NCI-H1436 treated with DMSO at 0.1 percent for 48 hours (cell line): ENCODE measurements around the gene NBPF1.
A peak's percentile ranks its signal among the peaks of the same experiment; 100 is the strongest.
"Not testable (repeated sequence)": the region's sequence is repeated elsewhere in the genome, so short reads cannot be mapped to it uniquely, and the experiment has no call there.

Source experiments
- DNase-seq: peaks from one replicate; lab custom pipeline; 2025; lab: John Stamatoyannopoulos, UW

Gene NBPF1

GRCh38 chr1:16641159-16641975, 28.0 kb upstream of the NBPF1 start:
- DNase-seq: not testable (repeated sequence)

- not testable (repeated sequence) for DNase-seq
Measured at GRCh38 chr1:16639091-16640031, 26.0 kb upstream of the NBPF1 start.

DNA sequence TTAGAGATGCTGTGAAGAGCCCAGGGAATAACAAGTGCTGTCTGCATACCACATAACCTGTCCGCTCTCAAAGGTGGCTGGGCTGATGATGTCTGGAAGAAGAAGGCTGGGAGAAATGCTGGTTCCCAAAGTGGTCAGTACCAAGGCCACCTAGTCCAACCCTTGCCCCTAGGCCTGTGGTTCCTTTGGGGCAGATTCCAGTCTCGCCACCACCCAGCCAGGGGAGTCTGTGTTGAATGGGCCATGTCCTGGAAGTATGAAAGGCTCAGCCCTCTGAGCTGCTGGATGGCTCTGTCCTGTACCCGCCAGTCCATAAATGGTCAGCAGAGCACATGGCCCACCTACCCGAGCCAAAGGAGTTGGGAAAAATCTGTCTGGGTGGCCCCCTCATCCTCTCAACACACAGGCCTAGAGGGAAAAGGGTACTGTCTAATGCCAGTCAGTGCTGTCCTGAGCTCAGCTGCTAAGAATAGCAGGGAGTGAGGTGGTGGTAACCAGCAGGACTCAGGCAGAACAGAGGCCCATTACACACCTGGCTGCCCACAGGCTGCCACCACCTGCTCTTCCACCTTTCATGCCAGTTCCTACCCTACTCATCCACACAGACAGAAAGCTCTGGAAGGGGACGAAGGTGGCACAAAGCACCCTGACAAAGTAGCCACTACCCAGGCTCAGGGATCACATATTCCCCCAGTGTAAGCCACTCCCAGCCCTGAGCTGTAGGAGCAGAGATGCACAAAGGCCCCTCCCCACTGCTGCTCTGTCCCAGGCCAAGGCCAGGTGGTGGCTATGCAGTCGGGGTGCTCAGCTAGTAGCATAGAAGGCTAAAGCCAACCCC, 24.8 kb upstream of the NBPF1 start:
- DNase-seq: not testable (repeated sequence)

DNA sequence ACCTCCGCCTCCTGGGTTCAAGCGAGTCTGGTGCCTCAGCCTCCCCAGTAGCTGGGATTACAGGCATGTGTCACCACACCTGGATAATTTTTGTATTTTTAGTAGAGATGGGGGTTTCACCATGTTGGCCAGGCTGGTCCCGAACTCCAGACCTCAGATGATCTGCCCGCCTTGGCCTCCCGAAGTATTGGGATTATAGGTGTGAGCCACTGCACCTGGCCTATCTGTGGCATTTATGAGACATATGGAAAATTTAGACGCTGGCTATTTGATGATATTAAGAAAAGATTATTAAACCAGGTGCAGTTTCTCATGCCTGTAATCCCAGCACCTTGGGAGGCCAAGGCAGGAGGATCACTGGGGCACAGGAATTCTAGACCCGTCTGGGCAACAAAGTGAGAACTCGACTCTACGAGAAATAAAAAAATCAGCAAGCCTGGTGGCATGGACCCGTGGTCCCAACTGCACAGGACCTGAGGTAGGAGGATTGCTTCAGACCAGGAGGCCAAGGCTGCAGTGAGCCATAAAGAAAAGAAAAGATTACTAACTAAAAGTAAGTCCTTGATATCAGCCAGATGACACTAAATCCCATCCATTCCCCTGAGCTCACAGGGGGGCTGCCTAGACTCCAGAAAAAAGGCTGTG, 23.3 kb upstream of the NBPF1 start:
- not testable (repeated sequence) for DNase-seq

GRCh38 chr1:16635959-16636358, 22.6 kb upstream of the NBPF1 start:
- not testable (repeated sequence) for DNase-seq

GRCh38 chr1:16633540-16634282, 20.3 kb upstream of the NBPF1 start:
- not testable (repeated sequence) for DNase-seq

GRCh38 chr1:16632044-16632850, 18.9 kb upstream of the NBPF1 start:
- not testable (repeated sequence) for DNase-seq

DNA sequence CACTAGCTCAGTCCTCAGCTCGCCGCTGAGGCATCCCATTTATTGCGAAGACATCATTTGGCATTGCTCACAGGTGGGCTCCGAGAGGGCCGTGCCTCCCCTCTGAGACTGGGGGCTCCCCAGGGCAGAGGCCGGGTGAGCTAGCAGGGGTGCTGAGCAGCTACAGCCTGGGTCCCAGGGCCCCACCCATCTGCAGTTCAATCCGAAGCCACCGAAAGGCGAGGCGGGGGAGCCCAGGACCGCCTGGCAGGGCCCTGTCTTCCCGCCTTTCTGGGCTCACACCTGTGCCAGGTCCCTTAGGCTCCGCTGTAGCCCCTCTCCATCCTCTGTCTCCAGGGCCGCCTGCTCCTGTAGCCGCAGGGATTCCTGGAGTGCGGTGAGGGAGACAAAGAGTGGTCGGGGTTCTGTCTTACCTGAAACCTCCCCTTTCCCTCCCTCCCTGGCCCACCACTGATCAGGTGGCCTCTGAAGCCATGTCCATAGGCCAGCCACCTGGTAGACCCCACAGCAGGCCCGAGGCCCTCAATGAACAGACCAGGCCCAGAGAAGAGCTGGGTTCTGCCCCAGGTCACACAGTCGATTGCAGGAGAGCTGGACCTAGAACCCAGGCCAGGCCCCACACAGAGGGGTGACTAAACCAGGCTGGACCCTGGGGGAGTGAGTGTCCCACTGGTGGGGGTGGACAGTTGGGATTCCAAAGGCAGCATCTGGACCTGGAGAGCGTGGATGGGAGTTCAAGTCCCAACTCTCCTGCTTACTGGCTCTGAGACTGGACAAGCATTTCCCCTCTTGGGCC, 18.1 kb upstream of the NBPF1 start:
- no peak for DNase-seq

DNA sequence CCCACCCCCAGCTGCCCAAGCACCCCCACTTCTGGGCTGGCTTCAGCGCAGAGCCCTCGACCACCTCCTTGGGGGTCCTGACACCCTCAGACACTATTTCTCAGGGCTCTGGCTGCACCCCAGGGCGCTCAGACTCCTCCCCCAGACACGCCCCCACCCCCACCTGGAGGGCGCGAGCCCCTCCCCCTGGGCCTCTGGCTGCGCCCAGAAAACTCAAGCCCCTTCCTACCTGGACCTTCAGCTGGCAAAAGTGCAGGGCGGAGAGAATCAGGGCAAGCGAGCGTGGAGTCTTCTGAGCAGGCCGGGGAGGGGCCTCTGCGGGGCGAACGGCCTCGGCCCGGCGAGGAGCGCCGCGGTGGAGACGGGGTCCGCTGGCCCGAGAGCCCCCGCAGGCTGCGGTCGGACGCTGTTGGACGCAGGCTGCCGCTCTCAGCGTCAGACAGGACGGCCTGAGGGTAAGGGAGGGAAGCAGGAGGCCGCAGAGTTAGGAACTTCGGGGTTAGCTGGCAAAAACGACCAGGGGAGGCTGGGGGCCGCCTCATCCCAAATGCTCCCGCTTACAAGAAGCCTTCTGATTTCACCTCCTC, 17.4 kb upstream of the NBPF1 start:
- DNase-seq: no peak

DNA sequence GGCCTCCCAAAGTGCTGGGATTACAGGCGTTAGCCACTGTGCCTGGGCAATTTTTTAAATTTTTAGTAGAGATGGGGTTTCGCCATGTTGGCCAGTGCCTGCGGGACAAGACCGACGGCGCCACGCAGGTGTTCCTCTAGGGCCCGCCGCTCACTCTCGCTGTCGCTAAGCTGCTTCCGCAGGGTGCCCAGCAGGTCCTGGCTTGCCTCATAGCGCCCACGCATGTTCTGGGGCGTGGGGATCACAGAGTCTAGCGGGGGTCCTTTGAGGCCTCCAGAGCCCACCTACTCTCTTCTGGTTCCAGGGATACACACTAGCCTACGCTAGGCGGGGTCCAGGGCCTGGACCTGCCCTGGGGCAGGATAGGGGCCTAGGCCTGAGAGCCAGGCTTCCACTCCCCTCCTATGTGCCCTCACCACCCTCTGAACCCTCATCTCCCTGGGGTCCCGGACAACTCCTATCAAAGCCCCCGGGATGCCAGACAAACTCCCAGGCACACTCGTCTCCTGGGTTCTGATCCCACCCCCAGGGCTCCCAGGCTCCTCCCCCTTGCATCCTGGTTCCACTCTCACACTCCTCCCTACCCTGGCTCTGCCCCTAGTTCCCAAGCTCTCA, 16.7 kb upstream of the NBPF1 start:
- not testable (repeated sequence) for DNase-seq

GRCh38 chr1:16628361-16629111, 15.2 kb upstream of the NBPF1 start:
- DNase-seq: no peak

- not testable (repeated sequence) for DNase-seq
Measured at GRCh38 chr1:16626409-16626983, 13.1 kb upstream of the NBPF1 start.

DNA sequence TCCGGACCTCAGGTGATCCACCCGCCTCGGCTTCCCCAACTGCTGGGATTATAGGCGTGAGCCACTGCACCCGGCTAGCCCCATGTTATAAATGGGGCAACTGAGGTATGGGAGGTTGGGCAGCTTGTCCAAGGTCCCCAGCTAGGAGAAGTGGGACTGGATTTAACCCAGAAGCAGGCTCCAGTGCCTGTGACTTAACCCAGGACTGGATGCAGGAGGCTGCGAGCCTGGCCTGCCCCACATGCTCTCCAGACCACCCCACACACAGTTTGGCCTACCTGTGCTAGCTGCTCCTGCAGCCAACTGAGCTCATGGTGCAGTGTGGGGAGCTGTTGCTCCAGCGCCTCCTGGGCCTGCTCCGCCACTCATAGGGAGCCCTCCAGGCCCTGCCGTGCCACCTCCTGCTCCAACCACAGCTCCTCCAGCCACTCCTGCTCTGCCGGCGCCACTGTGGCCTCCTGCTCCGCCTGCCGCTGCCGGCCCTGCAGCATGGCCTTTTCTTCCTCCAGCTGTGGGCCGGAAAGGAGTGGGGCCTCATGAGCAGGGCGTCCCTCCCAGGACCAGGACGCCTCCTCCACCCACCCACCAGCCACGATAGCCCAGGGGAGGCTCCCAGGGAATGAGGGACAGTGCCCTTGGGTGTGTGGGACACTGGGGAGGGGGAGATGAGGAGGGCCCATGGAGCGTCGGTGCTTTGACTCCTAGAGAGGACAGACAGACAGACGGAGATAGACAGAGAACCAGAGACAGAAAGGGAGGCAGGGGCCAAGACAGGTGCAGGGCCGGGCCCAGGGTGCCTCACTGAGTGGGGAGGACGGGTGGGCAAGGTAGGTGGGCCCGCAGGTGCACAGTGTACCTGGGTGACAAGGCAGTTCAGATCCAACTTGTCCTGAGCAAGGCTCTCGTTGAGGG, 12.4 kb upstream of the NBPF1 start:
- no peak for DNase-seq

GRCh38 chr1:16623812-16624719, 10.7 kb upstream of the NBPF1 start:
- peak; percentile 38 for DNase-seq

- not testable (repeated sequence) for DNase-seq
Measured at GRCh38 chr1:16623337-16623736, 10.0 kb upstream of the NBPF1 start.
